Stimulated activated CD4-positive, alpha-beta T cell treated with anti-CD3 and anti-CD28 coated beads, Interleukin-12 subunit alpha, Interleukin-12 subunit beta, amount 100 ng/mL, for 4 hours (primary cell): ENCODE data around the gene DDX11.
"Not testable (repeated sequence)": the region's sequence is repeated elsewhere in the genome, so short reads cannot be mapped to it uniquely, and the experiment has no call there.

Experiments
- DNase-seq: peaks from one replicate; pipeline ENCODE4 v3.0.0-alpha.2; 2020

Gene DDX11

DNA sequence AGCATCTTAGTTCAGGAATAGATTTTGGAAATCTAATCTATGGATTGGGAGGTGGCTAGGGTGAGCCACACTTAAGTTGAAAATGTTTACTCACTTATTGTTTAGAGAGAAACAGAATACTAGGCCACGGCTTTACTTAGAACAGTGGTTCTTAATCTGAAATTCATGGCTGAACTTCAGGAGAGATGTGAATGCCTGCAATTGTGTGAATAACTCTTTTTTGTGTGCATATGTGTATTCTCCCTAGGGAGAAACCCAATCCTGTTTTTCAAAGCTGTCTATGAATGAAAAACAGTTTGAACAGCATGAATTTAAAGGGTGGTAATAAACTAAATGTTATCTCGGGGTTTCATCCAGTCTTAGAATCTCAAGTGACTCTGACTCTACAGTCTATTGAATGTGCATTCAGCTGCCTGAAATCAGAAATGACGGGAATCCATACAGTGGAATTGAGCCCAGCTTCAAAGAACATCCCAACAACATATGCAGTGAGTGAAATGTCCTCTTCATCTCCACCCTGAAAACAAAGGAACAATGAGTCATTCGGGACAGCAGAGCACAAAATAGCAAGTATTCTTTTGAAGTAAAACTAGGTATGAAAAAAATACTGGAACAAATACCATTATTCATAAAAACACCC is 53.7 kb downstream of the DDX11 start:
- DNase-seq = not testable (repeated sequence)

DNA sequence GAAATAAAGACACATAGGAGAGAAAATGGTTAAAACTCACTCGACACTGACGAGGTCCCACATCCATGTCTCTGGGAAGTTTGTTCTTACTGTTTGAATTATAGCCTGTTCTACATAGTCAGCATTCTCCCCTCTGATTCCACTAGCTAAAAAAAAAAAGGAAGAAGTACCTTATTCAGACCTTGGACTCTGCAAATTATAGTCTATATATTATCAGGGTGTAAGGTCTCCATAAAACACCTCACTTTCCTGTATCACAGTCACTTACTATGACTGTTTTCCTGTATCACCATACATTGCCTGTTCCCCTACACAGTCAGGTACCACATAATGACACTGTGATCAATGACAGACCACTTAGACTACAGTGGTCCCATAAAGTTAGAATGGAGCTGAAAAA is 62.9 kb downstream of the DDX11 start:
- not testable (repeated sequence) for DNase-seq

DNA sequence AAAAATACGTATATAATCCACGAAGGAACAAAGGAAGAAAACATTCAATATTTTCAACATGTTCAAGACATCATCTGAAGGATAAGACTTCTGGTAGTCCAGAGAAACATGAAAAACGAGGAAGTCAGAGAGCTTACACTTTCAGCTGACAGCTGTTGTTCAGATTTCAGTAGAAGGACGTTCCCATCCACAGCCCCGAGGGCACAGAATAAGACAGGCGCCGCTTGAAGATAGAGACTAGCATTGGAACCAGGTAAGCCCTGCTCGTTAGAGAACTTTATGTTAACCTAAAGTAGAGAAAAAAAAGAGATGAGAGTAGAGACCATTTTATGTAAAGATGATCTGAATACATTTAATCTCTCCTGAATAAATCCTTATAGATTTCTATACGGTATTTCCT is 71.1 kb downstream of the DDX11 start:
- not testable (repeated sequence) for DNase-seq

DNA sequence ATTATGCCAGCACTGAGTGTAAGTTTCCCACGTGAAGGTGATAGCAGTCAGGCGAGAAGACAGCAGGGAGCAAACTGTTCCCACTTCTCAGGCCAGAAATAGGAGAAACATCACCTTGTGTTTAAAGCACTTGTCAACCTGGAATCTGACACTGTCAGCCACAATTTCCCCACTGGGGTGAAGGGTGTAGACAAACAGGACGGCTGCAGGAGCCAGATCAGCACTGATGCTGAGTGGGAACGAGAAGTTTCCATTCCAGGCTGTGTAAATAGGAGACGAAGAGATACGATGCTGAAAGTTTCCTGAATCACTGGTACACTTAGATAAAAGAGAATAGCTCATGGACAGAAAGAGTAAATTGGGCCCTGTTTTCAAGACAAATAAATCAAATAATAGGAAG is 71.6 kb downstream of the DDX11 start:
- not testable (repeated sequence) for DNase-seq

DNA sequence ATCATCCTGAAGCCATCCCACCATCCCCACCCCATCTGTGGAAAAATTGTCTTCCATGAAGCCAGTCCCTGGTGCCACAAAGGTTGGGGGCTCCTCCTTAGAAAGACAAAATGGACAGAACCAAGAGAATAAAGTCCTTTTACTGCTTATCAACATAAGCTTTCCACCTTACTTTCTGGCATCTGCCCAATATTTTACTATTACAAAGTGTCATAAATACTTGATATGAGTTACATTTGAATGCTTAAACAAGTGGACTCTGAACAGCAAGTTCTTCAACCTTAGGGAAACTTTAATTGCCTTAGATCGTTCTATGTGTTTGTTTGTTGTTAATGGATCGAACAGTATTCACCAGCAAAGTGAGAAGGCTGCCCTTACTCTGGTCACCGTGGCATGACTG is 73.8 kb downstream of the DDX11 start:
- not testable (repeated sequence) for DNase-seq

DNA sequence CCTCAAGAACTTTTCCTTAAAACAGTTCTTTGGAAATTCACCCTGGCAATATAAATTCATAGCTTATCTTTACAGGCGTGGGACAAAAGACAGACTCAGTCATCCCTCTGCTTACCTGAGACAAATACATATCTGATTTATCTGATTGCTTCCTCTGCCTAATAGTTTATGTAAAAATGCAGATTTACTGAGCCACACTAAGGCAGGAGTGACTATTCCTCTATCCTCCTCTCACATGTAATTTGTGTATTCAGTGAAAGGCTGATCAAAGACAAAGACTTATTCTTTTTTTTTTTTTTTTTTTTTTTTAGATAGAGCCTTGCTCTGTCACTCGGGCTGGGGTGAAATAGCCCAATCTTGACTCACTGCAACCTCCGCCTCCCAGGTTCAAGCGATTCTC is 77.1 kb downstream of the DDX11 start:
- DNase-seq = not testable (repeated sequence)
